Measurements from ENCODE around the gene UBXN11. TPM values are rescaled to one million over a fixed set of nuclear protein-coding genes. Genes with fewer than 3 reads are reported as not detected.

UBXN11 gene
- total and polyA plus RNA-seq, 2 of the 13 experiments (the other 11 are each of a cell fraction or from before 2014, with no cell fraction given): 9.3 to 10.4 TPM

DNA sequence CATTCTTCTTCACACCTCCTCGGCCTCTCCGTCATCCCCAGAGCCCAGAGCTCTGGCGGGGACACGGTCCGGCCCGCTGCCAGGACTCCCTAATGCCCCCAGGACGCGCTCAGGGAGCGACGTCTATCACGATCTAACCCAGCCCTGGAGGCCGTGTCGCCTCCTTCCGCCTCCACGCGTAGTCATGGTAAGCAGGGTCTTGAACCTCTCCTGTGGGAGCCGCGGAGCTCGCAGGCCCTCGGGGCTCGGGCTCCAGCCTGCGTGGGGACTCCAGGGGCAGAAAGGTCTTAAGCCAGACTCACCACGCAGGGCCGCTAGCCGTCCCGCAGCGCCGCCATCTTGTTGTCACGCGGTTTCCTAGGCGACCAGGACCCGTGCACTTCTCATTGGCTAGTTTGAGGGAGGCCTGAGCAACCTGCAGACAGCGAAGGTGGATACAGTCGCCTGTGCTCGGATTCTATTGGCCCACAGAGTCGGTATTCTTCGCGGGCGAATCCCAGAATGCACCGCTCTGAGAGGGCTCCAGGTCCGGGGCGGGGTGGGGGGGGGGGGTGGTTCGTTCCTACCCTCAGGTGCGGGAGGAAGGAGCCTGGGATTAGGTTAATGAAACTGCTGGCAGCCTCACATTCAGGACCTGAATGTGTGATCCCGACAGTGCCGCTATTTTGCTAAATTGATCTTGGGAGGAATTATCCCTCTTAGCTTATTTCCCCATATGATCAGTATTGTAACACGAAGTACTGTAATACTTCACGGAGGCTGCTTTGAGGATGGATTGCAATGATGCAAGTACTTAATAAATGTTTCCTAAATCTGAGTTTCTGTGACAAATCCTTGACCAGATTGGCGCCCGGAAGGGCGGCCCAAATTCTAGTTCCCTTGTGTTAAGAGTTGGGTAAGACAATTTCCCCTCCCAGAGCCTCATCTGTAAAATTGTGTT lies at the start of gene UBXN11 (continued):
- peak; percentile 81 for TF ChIP-seq ZFY (CRISPR knock-in tag; IDR thresholded peaks at IDR 0.05)
- no peak for TF ChIP-seq MEF2D (CRISPR knock-in tag; IDR thresholded peaks at IDR 0.05)
- TF ChIP-seq NFE2 (CRISPR knock-in tag; IDR thresholded peaks at IDR 0.05): no peak
- TF ChIP-seq NFRKB (IDR thresholded peaks at IDR 0.05): no peak
- no peak for TF ChIP-seq MYNN (CRISPR knock-in tag; IDR thresholded peaks at IDR 0.05; ENCODE audit: low read depth)
- TF ChIP-seq GABPA (IDR thresholded peaks at IDR 0.05; ENCODE audit: low read depth, low read length): no peak
- 0 out of 2 replicates have a peak, but pooled peaks have one; percentile 25 for TF ChIP-seq GABPA (CRISPR knock-in tag; IDR thresholded peaks at IDR 0.05; ENCODE audit: low read depth)
- peak; percentile 63 for TF ChIP-seq THAP11 (CRISPR knock-in tag; IDR thresholded peaks at IDR 0.05)
- TF ChIP-seq ZNF503 (CRISPR knock-in tag; IDR thresholded peaks at IDR 0.05): no peak
- TF ChIP-seq ARNT (IDR thresholded peaks at IDR 0.05): no peak
- TF ChIP-seq EZH2 (conservative IDR thresholded peaks at IDR 0.05; ENCODE audit: low read depth, low read length): no peak
- no peak for TF ChIP-seq ZC3H13 (CRISPR knock-in tag; IDR thresholded peaks at IDR 0.05)
- TF ChIP-seq PITX1 (CRISPR knock-in tag; IDR thresholded peaks at IDR 0.05): no peak
- no peak for TF ChIP-seq ZNF446 (CRISPR knock-in tag; IDR thresholded peaks at IDR 0.05)
- TF ChIP-seq CREB1 (IDR thresholded peaks at IDR 0.05): 0 out of 2 replicates have a peak, but pooled peaks have one; percentile 34
- TF ChIP-seq CREB1 (CRISPR knock-in tag; IDR thresholded peaks at IDR 0.05): peak; percentile 70
- TF ChIP-seq ZGPAT (CRISPR knock-in tag; IDR thresholded peaks at IDR 0.05): peak; percentile 43; the same call in 1 of the 2 replicates
- TF ChIP-seq, protein P1, sequence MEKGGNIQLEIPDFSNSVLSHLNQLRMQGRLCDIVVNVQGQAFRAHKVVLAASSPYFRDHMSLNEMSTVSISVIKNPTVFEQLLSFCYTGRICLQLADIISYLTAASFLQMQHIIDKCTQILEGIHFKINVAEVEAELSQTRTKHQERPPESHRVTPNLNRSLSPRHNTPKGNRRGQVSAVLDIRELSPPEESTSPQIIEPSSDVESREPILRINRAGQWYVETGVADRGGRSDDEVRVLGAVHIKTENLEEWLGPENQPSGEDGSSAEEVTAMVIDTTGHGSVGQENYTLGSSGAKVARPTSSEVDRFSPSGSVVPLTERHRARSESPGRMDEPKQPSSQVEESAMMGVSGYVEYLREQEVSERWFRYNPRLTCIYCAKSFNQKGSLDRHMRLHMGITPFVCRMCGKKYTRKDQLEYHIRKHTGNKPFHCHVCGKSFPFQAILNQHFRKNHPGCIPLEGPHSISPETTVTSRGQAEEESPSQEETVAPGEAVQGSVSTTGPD (CRISPR knock-in tag; IDR thresholded peaks at IDR 0.05): no peak
- TF ChIP-seq, protein P2, sequence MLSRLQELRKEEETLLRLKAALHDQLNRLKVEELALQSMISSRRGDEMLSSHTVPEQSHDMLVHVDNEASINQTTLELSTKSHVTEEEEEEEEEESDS (CRISPR knock-in tag; IDR thresholded peaks at IDR 0.05; ENCODE audit: borderline replicate concordance): no peak
- no peak for TF ChIP-seq KDM3A (CRISPR knock-in tag; IDR thresholded peaks at IDR 0.05; ENCODE audit: low read depth)
- TF ChIP-seq THRA (CRISPR knock-in tag; IDR thresholded peaks at IDR 0.05; ENCODE audit: borderline replicate concordance): no peak
- no peak for TF ChIP-seq ZMYM2 (CRISPR knock-in tag; IDR thresholded peaks at IDR 0.05)
- TF ChIP-seq, protein P3, sequence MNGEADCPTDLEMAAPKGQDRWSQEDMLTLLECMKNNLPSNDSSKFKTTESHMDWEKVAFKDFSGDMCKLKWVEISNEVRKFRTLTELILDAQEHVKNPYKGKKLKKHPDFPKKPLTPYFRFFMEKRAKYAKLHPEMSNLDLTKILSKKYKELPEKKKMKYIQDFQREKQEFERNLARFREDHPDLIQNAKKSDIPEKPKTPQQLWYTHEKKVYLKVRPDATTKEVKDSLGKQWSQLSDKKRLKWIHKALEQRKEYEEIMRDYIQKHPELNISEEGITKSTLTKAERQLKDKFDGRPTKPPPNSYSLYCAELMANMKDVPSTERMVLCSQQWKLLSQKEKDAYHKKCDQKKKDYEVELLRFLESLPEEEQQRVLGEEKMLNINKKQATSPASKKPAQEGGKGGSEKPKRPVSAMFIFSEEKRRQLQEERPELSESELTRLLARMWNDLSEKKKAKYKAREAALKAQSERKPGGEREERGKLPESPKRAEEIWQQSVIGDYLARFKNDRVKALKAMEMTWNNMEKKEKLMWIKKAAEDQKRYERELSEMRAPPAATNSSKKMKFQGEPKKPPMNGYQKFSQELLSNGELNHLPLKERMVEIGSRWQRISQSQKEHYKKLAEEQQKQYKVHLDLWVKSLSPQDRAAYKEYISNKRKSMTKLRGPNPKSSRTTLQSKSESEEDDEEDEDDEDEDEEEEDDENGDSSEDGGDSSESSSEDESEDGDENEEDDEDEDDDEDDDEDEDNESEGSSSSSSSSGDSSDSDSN (CRISPR knock-in tag; IDR thresholded peaks at IDR 0.05): no peak
